Uterus (tissue), 4 donors: ENCODE data around the gene GPR161. TPM values are rescaled to one million over a fixed set of nuclear protein-coding genes. Genes with fewer than 3 reads are reported as not detected.
A peak's percentile ranks its signal among the peaks of the same experiment; 100 is the strongest.

Experiments
- DNase-seq, 2 donors: peaks; one replicate each; pipeline ENCODE4 v3.0.0-alpha.2; 2019 to 2020
- H3K27ac ChIP-seq, 2 donors: fragments of 200-600 bp; sonication (generic); 1 replicate in 1 of 2; 2 replicates in 1 of 2; pipeline ENCODE4 v1.5.1; 2016 to 2018
- H3K27me3 ChIP-seq, 2 donors: fragments of 200-600 bp; sonication (generic); one replicate each; pipeline ENCODE4 v1.5.1; 2018 to 2019; ENCODE audit warnings: control low read depth in 1 of 2
- H3K36me3 ChIP-seq, 2 donors: fragments of 200-600 bp; sonication (generic); one replicate each; pipeline ENCODE4 v1.5.1; 2019; ENCODE audit warnings: control low read depth in 1 of 2
- H3K4me1 ChIP-seq, 2 donors: fragments of 200-600 bp; sonication (generic); one replicate each; pipeline ENCODE4 v1.5.1; 2018 to 2019; ENCODE audit warnings: control low read depth in 1 of 2
- H3K4me3 ChIP-seq, 2 donors: fragments of 200-600 bp; sonication (generic); 1 replicate in 1 of 2; 2 replicates in 1 of 2; pipeline ENCODE4 v1.5.1; 2018 to 2019; ENCODE audit warnings: mild to moderate bottlenecking in 1 of 2
- H3K9me3 ChIP-seq, 2 donors: fragments of 200-600 bp; sonication (generic); one replicate each; pipeline ENCODE4 v1.5.1; 2019; ENCODE audit warnings: control low read depth in 1 of 2
- CTCF ChIP-seq, 4 experiments: fragments of 200-600 bp in 2 of 4; fragments of 450-650 bp in 2 of 4; sonication (generic) in 2 of 4; IDR thresholded peaks; one replicate each; pipeline ENCODE4 v1.5.1; 2016 to 2019; ENCODE audit warnings: antibody characterized with exemption in 4 of 4, mild to moderate bottlenecking in 2 of 4, moderate library complexity in 1 of 4
- POLR2A ChIP-seq, 2 donors: fragments of 450-650 bp; IDR thresholded peaks; one replicate each; pipeline ENCODE4 v1.6.1; 2016; ENCODE audit warnings: antibody characterized with exemption in 2 of 2, mild to moderate bottlenecking in 1 of 2, moderate library complexity in 1 of 2
- intact Hi-C: fragments of 100-400 bp; cut with DNase I; formaldehyde crosslinking; loops from one replicate; pipeline ENCODE4 v1.15.1; 2023; ENCODE audit warnings: low total_unique reads
- total RNA-seq, 4 donors: library from RNA; depleted of rRNA in 3 of 4; stranded (reverse); fragments of >200 nt in 3 of 4; gene quantifications; one replicate each; pipeline versions ENCODE4 v1.1.0 to v1.2.4, GENCODE V29; 2014 to 2023
- donor health status: DM: yes; HTN: yes; CAD: no.

GPR161 gene
- total RNA-seq, 4 donors from 2014 or later = 9.7 to 45.5 (median 37.6) TPM

- peak overlapping the region; percentile 82 to 89 for H3K27ac ChIP-seq
- no peaks in the 10 kb centered on the region for H3K9me3 ChIP-seq
- TF ChIP-seq CTCF (IDR thresholded peaks at IDR 0.05) = peak in 1 of 4 experiments; percentile 14
- no peak for TF ChIP-seq POLR2A (IDR thresholded peaks at IDR 0.05)
- no peaks in the 10 kb centered on the region for H3K27me3 ChIP-seq
- no peaks in the 10 kb centered on the region for H3K36me3 ChIP-seq
- no peak overlapping the region for H3K4me3 ChIP-seq
- peaks cover 8 to 9% of the 10 kb centered on the region in 2 donors for H3K4me1 ChIP-seq
- DNase-seq = peak; percentile 41 to 64
- intact Hi-C loops = no loop called here
These were observed 44.8 kb downstream of the GPR161 start for GRCh38 chr1:168091720-168092550.

- TF ChIP-seq POLR2A (IDR thresholded peaks at IDR 0.05) (no peak), CTCF (IDR thresholded peaks at IDR 0.05) (no peak)
- no peak overlapping the region for H3K4me3 ChIP-seq
- intact Hi-C loops = no loop called here
- no peaks in the 10 kb centered on the region for H3K36me3 ChIP-seq
- H3K9me3 ChIP-seq = no peaks in the 10 kb centered on the region
- no peak for DNase-seq
- H3K27ac ChIP-seq = peak overlapping the region; percentile 82 to 89
- peaks cover 8 to 9% of the 10 kb centered on the region in 2 donors for H3K4me1 ChIP-seq
- no peaks in the 10 kb centered on the region for H3K27me3 ChIP-seq
These were observed 45.7 kb downstream of the GPR161 start for GRCh38 chr1:168091063-168091462.

GRCh38 chr1:168090395-168090794, 46.3 kb downstream of the GPR161 start:
- DNase-seq = no peak
- Histone ChIP-seq H3K9me3 (no peaks in the 10 kb centered on the region), H3K27ac (peak overlapping the region; percentile 82 to 89), H3K27me3 (no peaks in the 10 kb centered on the region), H3K36me3 (no peaks in the 10 kb centered on the region), H3K4me1 (peaks cover 8 to 9% of the 10 kb centered on the region in 2 donors), H3K4me3 (no peak overlapping the region)
- intact Hi-C loops = no loop called here
- no peak for TF ChIP-seq CTCF (IDR thresholded peaks at IDR 0.05)
- no peak for TF ChIP-seq POLR2A (IDR thresholded peaks at IDR 0.05)

GRCh38 chr1:168089979-168090337, 46.8 kb downstream of the GPR161 start:
- no peaks in the 10 kb centered on the region for H3K27me3 ChIP-seq
- TF ChIP-seq CTCF (IDR thresholded peaks at IDR 0.05) (no peak), POLR2A (IDR thresholded peaks at IDR 0.05) (no peak)
- no peaks in the 10 kb centered on the region for H3K9me3 ChIP-seq
- H3K4me1 ChIP-seq = peaks cover 8 to 9% of the 10 kb centered on the region in 2 donors
- peak overlapping the region; percentile 82 to 89 for H3K27ac ChIP-seq
- no peak overlapping the region for H3K4me3 ChIP-seq
- no peaks in the 10 kb centered on the region for H3K36me3 ChIP-seq
- no peak for DNase-seq
- intact Hi-C loops = loop anchor here (10.0 kb wide), 1 partner anchor 45 kb away; the partner anchor contains the start of gene GPR161

GRCh38 chr1:168089326-168089978, 47.3 kb downstream of the GPR161 start:
- Histone ChIP-seq H3K36me3 (no peaks in the 10 kb centered on the region), H3K4me3 (no peak overlapping the region), H3K9me3 (no peaks in the 10 kb centered on the region), H3K27ac (peak overlapping the region; percentile 82 to 89), H3K4me1 (peaks cover 8 to 9% of the 10 kb centered on the region in 2 donors), H3K27me3 (no peaks in the 10 kb centered on the region)
- DNase-seq = no peak
- TF ChIP-seq POLR2A (IDR thresholded peaks at IDR 0.05) (no peak), CTCF (IDR thresholded peaks at IDR 0.05) (no peak)
- intact Hi-C loops = loop anchor here (10.0 kb wide), 1 partner anchor 45 kb away; the partner anchor contains the start of gene GPR161
